HFF-Myc (cell line): ENCODE data around the gene TNFSF9.
"Not testable (repeated sequence)": the region's sequence is repeated elsewhere in the genome, so short reads cannot be mapped to it uniquely, and the experiment has no call there.

Experiments
- DNase-seq: peaks from one replicate; pipeline ENCODE4 v3.0.0-alpha.2; 2011; ENCODE audit warnings: low read depth; ENCODE audit errors: extremely low read depth
- H3K4me3 ChIP-seq: replicated peaks from 2 replicates; pipeline ENCODE4 v1.5.1; 2011; ENCODE audit warnings: low read depth, mild to moderate bottlenecking, control low read depth, low read length
- CTCF ChIP-seq: IDR thresholded peaks from 2 replicates; pipeline ENCODE4 v1.5.1; 2012; ENCODE audit warnings: mild to moderate bottlenecking, low read depth, low read length, control low read depth; ENCODE audit errors: missing control alignments

Gene TNFSF9

GRCh38 chr19:6564393-6564792 lies 33.6 kb downstream of the TNFSF9 start:
- DNase-seq: no peak
- no peak for TF ChIP-seq CTCF

GRCh38 chr19:6566727-6567126 lies 35.9 kb downstream of the TNFSF9 start:
- not testable (repeated sequence) for DNase-seq, H3K4me3 ChIP-seq

More at GRCh38 chr19:6564393-6564792, 33.6 kb downstream of the TNFSF9 start:
- H3K4me3 ChIP-seq: no peak overlapping the region

DNA sequence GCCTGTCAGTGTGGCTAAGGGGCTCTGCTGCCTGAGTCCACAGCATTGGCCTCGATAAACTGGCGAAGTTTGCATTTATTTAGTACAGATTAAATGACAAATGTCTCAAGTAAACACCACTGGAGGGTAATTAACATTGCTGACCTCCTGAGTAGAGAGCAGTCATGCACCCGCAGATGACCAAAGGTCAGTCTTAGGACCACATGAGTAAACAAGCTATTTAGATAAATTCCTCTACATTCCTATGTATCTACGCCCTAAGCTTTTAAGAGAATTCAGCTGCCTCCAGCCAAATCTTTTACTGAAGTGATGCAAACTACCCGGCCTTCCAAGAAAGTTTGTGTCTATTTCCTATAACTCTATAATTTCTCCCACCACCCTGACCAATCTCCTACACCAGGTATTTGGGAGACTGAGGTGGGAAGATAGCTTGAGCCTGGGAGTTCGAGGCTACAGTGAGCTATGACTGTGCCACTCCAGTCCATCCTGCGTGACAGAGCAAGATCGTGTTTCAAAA lies 37.2 kb downstream of the TNFSF9 start:
- DNase-seq: no peak
- TF ChIP-seq CTCF: no peak
- no peak overlapping the region for H3K4me3 ChIP-seq

DNA sequence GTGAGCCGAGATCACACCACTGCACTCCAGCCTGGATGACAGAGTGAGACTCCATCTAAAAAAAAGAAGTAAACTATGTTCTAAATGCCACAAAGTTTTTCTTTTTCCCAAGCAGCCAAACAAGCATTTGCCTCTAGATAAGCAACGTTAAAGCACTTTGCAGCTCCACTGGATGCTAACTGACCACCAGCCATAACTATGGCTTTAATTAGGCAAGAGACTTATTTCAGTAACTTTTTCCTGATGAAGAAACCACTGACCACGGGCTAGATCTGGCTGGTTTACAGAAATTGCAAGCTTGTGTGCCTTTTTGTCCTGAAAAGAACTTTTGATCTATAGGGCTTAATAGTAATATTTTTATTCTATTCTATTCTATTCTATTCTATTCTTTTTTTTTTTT lies 38.0 kb downstream of the TNFSF9 start:
- no peak for DNase-seq
- H3K4me3 ChIP-seq: no peak overlapping the region

GRCh38 chr19:6570764-6571163 lies 39.9 kb downstream of the TNFSF9 start:
- TF ChIP-seq CTCF: no peak
- no peak overlapping the region for H3K4me3 ChIP-seq
- no peak for DNase-seq

More for the DNA sequence above, 38.0 kb downstream of the TNFSF9 start:
- TF ChIP-seq CTCF: no peak

DNA sequence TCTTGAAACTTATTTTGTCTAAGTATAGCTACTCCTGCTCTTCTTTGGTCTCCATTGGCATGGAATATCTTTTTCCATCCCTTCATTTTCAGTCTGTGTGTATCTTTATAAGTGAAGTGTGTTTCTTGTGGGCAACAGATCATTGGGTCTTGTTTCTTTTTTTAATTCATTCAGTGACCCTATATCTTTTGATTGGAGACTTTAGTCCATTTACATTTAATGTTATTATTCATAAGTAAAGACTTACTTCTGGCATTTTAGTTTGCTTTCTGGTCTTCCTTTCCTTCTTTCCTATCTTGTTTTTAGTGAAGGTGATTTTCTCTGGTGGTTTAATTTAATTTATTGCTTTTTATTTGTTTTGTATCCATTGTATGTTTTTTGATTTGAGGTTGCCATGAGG lies 40.3 kb downstream of the TNFSF9 start:
- no peak overlapping the region for H3K4me3 ChIP-seq
- DNase-seq: no peak
- TF ChIP-seq CTCF: no peak

- DNase-seq: no peak
- TF ChIP-seq CTCF: no peak
- H3K4me3 ChIP-seq: no peak overlapping the region
These were observed 41.4 kb downstream of the TNFSF9 start for GRCh38 chr19:6572217-6572616.
